Measurements from ENCODE around the gene LRPPRC.

LRPPRC gene

GRCh38 chr2:43906448-43907109 is 89.2 kb downstream of the LRPPRC start:
- DNase-seq: no peak

- no peak for DNase-seq
Measured at GRCh38 chr2:43905871-43906270, 89.9 kb downstream of the LRPPRC start.

DNA sequence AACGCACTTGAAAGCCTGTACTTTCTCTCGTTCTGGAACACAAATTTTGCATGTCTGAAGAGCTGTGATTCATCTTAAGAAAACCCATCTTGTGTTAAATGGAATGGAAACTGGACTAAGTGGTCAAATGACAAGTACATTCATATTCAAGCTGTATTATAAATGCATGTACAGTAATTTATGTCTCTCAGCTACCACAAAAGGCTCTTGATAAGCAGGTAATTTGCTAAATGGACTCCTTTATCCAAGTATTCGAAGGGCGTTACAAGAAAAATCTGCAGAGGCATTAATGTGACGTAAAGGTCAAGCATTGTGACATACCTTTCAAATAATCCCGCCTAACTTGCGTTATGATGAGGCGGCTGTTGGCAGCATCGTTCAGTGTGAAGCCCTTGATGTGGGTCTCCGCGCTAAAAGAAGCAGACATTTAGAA is 90.4 kb downstream of the LRPPRC start:
- no peak for DNase-seq

DNA sequence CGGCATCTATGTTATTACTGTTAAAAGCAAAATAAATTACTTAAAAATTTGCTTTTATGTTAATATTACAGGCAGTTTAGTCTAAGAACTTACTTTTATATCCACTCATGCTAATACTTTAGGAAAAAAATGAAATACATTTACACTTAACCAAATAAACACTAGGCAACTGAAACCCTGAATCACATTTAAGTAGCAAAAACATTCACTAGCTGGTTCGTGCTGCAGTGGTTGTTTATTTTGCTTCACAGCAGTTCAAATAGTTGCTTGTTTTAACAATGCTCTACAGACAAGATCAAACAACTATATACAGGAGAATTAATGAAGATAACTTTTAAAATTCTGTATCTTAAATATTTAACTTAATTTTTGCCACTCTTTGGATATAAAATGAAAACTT is 96.2 kb downstream of the LRPPRC start:
- no peak for DNase-seq

DNA sequence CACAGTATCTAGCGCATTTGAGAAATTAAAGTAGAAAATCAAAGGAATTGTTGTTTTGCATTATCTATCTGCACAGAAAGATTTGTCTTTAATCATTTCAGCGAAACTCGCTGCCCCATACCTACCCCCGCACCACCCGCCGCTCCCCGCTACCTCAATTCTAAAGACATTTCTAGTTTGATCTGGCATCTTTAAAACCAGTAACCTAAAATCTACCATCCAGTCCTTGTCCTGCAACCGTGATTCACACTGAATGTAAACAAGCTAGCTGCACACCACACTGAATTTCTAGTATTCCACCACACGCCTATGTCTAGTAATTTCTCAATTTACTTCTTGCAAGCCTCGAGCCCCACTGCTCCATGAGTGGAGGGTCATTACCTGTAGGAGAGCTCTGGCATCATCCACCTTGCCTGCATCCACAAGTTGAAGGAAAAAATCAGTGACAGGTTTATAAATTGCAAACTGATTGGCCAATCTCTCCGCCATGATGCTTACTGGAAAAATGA is 96.9 kb downstream of the LRPPRC start:
- DNase-seq: no peak

- no peak for DNase-seq
Measured at GRCh38 chr2:43898134-43898837, 97.5 kb downstream of the LRPPRC start.

- DNase-seq: no peak
Measured at GRCh38 chr2:43897492-43897891, 98.3 kb downstream of the LRPPRC start.

DNA sequence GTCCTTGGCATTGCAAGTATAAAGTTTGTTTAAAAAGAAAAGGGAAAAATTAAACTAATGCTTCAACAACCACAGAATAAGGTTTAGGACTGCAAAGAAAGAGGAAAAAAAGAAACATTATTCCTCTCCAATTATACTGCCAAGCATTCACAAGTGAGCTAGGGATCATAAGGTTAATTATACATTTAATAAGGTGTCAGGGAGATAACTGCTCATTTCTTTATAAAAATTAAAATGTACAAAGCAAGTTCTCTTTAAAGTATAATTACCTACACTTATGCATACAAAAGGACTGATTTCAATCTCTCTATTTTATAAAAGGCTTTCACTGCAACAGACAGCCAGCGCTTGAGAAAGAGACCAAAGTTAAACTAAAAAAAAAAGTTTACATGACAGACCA is 98.9 kb downstream of the LRPPRC start:
- DNase-seq: no peak

DNA sequence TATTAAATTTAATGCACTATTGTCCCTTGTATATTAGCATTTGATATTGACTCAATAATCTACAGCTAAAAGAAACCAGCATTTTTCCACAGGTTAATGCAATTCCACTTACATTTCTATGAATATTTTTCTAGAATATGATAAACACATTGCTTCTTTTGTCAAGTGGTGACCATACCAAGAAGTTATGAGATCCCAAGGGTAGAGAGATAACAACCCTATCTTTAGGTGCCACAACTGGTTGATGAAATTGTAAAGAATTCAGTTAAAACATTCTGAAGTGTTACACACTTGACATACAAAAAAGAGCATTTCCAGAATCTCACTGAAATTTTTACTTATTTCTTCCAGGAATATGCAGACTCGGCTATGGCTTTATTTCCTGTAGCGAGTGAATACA is 101.0 kb downstream of the LRPPRC start:
- no peak for DNase-seq

GRCh38 chr2:43890855-43891254 is 104.9 kb downstream of the LRPPRC start:
- DNase-seq: no peak

DNA sequence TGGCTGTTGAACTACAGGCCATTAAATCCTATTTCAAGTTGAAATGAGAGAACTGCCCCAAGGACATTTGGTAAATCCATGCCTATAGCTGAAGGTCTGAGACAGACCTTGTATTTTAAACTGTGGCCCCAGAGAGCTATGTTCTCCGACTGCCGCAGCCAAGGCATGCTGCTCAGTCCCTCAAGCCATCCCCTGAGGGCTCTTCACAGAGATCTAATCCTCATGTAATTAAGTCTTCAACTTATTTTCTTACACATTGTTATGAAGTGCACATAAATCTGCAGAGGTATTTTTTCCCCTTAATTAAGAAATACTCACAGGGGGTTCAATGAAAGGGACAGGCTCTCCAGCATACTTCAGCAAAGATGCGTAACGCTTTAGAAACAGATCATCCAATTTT is 106.4 kb downstream of the LRPPRC start:
- no peak for DNase-seq

DNA sequence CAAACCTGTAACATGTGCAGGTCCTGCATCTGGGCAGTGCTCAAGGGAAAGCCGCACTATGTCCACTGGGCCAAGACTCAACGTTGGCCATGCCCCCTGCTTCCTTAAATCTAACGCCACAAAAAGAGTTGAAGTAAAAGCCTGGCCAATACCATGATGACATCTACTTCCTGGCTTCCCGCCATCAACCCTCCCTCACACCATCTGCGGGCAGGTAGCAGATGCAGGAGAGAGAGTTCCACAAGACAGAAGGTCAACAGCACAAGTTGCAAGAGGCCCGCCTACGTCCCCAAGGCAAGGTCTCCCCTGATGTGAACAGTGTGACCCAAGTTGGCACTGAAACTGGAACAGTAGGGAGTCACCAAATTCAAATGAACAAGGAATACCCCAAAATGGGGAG is 108.6 kb downstream of the LRPPRC start:
- no peak for DNase-seq

GRCh38 chr2:43885132-43885632 is 110.6 kb downstream of the LRPPRC start:
- no peak for DNase-seq

- DNase-seq: no peak
Measured at GRCh38 chr2:43884689-43885088, 111.1 kb downstream of the LRPPRC start.

DNA sequence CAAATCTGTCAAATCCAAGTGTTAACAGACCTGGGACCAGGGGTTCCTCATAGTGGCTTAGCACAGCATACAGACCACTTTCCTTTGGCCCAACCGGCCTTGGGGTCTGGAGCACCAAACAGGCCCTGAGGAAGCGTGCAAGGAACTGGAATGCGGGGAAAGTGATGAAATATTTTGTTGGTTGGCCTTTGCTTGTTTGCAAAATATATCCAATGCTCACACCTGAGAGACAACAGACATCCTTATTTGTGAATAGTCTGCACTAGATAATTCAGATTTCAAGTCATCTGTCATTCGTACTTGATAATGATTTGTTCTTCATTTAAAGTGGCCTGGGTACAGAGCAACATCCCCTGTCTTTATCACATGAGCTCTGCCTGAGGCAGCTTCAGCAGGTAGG is 113.5 kb downstream of the LRPPRC start:
- DNase-seq: no peak

- DNase-seq: no peak
Measured at GRCh38 chr2:43880952-43881351, 114.8 kb downstream of the LRPPRC start.

- DNase-seq: no peak
Measured at GRCh38 chr2:43880471-43880870, 115.3 kb downstream of the LRPPRC start.

DNA sequence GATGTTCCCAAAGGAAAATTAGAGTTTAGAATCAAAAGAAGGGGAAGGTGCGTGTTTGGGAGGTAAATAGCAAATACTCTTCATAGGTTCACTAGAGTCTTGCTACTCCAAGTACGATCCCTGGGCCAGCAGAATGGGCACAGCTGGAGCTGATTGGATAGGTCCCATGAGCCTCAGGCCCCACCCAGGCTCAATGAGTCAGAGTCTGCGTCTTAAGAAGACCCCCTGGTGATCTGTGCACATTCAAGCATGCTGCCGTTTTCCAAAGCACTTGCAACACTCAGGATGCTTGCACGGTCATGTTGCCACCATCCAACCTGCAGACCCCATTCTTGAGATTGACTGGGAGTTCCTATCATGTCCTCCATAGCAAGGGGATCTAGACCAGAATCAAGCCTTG is 116.5 kb downstream of the LRPPRC start:
- no peak for DNase-seq

DNA sequence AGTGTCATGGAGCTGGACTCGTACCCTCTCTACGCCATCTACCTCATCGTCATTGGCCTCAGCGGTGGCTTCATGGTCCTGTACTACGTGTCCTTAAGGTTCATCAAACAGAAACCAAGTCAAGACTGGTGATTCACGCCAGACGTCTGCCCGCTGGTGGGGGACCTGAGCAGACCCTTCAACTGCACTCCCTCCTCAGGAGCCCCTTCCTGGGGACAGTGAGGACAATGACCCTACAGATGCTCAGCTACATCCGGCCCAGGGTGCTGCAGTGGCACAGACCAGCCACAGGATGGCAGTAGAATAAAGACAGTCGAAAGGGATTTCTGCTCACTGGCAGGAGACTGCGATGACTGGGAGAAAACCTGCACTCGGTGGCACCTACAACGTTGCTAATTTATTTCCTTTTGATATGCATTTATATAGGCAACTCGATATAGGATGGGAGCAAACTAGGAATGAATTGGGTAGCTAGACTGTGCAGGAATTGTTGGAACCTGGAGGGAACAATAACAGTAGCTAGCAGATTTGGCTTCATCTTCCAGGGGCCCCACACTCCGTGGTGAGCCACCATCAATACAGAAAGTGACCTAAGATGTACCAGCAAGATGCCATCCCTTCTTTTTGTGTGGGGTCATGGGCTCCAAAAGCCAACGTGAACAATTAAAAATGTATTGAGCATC is 117.9 kb downstream of the LRPPRC start:
- DNase-seq: no peak

DNA sequence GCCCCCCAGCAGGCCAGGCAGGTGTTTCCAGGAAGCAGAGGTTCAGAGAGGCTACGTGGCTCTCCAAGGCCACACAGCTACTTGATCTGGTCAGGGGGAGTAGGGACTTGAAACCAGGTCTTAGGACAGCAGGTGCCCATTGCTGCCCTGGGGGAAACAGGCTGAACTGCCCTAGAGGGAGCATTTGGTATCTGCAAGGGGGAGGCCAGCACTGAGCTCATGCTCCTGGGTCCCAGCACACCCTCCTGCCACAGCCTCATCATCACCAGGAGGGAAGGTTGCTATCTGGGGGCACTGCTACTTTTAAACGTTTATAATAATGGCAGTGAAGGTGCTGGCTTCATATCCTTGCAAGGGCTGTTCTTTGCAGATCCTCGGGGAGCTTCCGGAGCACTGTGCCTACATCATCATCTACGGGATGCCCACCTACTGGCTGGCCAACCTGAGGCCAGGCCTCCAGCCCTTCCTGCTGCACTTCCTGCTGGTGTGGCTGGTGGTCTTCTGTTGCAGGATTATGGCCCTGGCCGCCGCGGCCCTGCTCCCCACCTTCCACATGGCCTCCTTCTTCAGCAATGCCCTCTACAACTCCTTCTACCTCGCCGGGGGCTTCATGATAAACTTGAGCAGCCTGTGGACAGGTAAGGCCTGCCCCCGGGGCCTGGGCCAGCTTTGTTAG is 120.9 kb downstream of the LRPPRC start:
- DNase-seq: no peak

- no peak for DNase-seq
Measured at GRCh38 chr2:43872151-43872550, 123.6 kb downstream of the LRPPRC start.

DNA sequence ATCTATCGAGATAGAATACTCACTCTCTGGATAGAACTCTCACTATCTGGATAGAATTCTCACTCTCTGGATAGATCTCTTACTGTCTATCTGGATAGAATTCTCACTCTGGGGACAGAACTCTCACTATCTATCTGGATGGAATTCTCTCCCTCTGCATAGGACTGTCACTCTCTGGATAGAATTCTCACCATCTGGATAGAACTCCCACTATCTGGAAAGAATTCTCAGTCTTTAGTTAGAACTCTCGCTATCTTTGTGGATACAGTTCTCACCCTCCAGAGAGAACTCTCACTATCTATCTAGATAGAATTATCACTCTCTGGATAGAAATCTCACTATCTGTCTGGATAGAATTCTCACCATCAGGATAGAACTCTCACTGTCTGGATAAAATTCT is 140.5 kb downstream of the LRPPRC start:
- no peak for DNase-seq

DNA sequence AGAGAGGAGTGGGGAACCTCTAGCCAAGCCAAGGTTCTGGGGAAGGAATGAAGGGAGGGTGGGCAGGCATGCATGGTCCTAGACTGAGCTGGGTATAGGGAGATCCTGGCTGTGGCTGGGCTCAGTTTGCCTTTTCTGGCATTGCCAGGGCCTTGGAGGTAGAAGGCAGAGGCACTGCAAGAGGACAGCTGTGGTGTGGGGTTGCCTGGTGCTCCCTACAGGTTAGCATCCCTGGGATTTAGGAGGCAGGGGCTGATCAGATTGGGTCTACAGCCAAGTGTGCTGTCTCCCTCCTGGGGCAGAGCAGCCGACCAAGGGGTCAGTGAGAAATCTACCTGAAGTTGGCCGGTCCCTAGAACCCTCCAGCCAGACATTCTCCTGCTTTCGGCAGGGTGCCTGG is 141.1 kb downstream of the LRPPRC start:
- DNase-seq: no peak

Data from bone marrow (tissue), 2 donors.